ENCODE measurements around the gene ISOC2.

DNA sequence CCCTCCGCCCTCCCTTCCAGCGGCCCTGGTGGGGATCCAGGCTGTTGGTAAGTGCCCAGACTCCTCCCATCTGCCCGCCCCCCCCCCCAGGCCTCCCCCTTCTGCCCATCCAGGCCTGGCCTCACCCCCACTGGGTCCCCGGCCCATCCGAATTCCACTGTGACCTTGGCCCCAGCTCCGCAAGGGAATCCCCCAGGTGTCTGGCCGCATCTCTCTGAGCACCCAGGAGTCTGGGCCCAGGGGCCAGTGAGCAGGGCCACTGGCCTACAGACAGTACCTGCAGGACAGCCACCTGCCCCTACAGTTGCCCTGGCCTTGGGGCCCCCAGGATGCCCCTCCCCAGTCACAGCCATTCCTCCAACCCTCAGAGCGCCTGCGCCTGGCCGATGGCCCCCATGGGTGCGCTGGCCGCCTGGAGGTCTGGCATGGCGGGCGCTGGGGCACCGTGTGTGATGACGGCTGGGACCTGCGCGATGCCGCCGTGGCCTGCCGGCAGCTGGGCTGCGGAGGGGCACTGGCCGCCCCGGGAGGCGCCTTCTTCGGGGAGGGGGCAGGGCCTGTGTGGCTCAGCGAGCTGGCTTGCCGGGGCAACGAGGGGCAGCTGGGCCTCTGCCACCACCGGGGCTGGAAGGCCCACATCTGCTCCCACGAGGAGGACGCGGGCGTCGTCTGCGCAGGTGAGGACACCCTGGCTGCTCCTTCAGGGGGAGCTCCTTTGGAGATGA, 27.7 kb upstream of the ISOC2 start:
- no peak for TF ChIP-seq POLR2A (IDR thresholded peaks at IDR 0.05; ENCODE audit: low read length)
- TF ChIP-seq GATA1 (IDR thresholded peaks at IDR 0.05; ENCODE audit: low read depth, low read length), result no peak

All from erythroblast (primary cell).